CD8-positive, alpha-beta memory T cell (primary cell): ENCODE measurements around the gene HTR1E. TPM values are rescaled to one million over a fixed set of nuclear protein-coding genes. Genes with fewer than 3 reads are reported as not detected.

Source experiments
- CTCF ChIA-PET: fragments of 350-600 bp; sonication (Branson Sonifier 250); formaldehyde crosslinking; loops from one replicate; lab custom pipeline; 2021; ENCODE audit warnings: antibody characterized with exemption; lab: Charles Lee
- POLR2A ChIA-PET: fragments of 350-600 bp; sonication (Branson Sonifier 250); formaldehyde crosslinking; loops from one replicate; lab custom pipeline; 2021; ENCODE audit warnings: antibody characterized with exemption; lab: Charles Lee
- DNase-seq, 5 donors: peaks; one replicate each; pipeline versions ENCODE4 v3.0.0 to v3.0.0-alpha.2; 2020 to 2022; ENCODE audit warnings: mixed read lengths in 1 of 5
- H3K27ac ChIP-seq: one replicate; pipeline ENCODE4 v1.7.0; 2013; ENCODE audit warnings: low read depth, mild to moderate bottlenecking, low read length, moderate library complexity
- H3K27me3 ChIP-seq: 2 replicates; pipeline ENCODE4 v1.7.0; 2013; ENCODE audit warnings: low read length, mild to moderate bottlenecking; ENCODE audit not compliant: insufficient read depth, poor library complexity, severe bottlenecking
- H3K36me3 ChIP-seq: 2 replicates; pipeline ENCODE4 v1.7.0; 2013; ENCODE audit warnings: mild to moderate bottlenecking, low read length, moderate library complexity; ENCODE audit not compliant: insufficient read depth
- H3K4me1 ChIP-seq: 2 replicates; pipeline ENCODE4 v1.7.0; 2013; ENCODE audit warnings: mild to moderate bottlenecking, low read length, moderate library complexity; ENCODE audit not compliant: insufficient read depth
- H3K4me3 ChIP-seq: 2 replicates; pipeline ENCODE4 v1.7.0; 2013; ENCODE audit warnings: mild to moderate bottlenecking, low read length
- H3K9me3 ChIP-seq: 2 replicates; pipeline ENCODE4 v1.7.0; 2013; ENCODE audit warnings: mild to moderate bottlenecking, low read length
- H3K27ac Mint-ChIP-seq, 8 donors: one replicate each; pipeline ENCODE4 v1.8.0; 2020 to 2021; ENCODE audit warnings: mixed read lengths in 8 of 8, mild to moderate bottlenecking in 6 of 8, inconsistent platforms in 3 of 8, moderate library complexity in 3 of 8
- H3K27me3 Mint-ChIP-seq, 2 donors: one replicate each; pipeline ENCODE4 v1.8.0; 2020 to 2021; ENCODE audit warnings: mixed read lengths in 2 of 2, mild to moderate bottlenecking in 1 of 2, moderate library complexity in 1 of 2
- H3K36me3 Mint-ChIP-seq, 3 donors: one replicate each; pipeline ENCODE4 v1.8.0; 2020 to 2021; ENCODE audit warnings: mixed read lengths in 3 of 3, inconsistent platforms in 1 of 3, mild to moderate bottlenecking in 1 of 3
- H3K4me1 Mint-ChIP-seq, 3 donors: one replicate each; pipeline ENCODE4 v1.8.0; 2020 to 2021; ENCODE audit warnings: mixed read lengths in 3 of 3, inconsistent platforms in 1 of 3, mild to moderate bottlenecking in 1 of 3
- H3K4me3 Mint-ChIP-seq, 7 donors: one replicate each; pipeline ENCODE4 v1.8.0; 2020 to 2021; ENCODE audit warnings: mixed read lengths in 7 of 7, mild to moderate bottlenecking in 6 of 7, moderate library complexity in 4 of 7, inconsistent platforms in 2 of 7
- H3K9me3 Mint-ChIP-seq, 5 donors: one replicate each; pipeline ENCODE4 v1.8.0; 2020 to 2022; ENCODE audit warnings: mixed read lengths in 5 of 5, mild to moderate bottlenecking in 3 of 5, moderate library complexity in 2 of 5, inconsistent platforms in 1 of 5
- polyA plus RNA-seq: library from polyadenylated mRNA; unstranded; fragments of 300-500 nt; fragmentation: Illumina TruSeq; gene quantifications from one replicate; pipeline ENCODE4 v1.2.3, GENCODE V29; 2021
- total RNA-seq, 2 experiments: library from RNA; stranded (reverse); gene quantifications; one replicate each; pipeline ENCODE4 v1.2.3, GENCODE V29; 2021

HTR1E gene
- total and polyA plus RNA-seq, 3 experiments from 2014 or later = not detected

- Mint-ChIP-seq H3K27ac (no peak overlapping the region), H3K4me3 (no peak overlapping the region), H3K27me3 (peaks cover 4 to 44% of the 10 kb centered on the region in 2 donors), H3K9me3 (no peaks in the 10 kb centered on the region), H3K36me3 (no peaks in the 10 kb centered on the region), H3K4me1 (no peaks in the 10 kb centered on the region)
- Histone ChIP-seq H3K36me3 (no peaks in the 10 kb centered on the region), H3K27me3 (peaks cover 3% of the 10 kb centered on the region), H3K4me1 (no peaks in the 10 kb centered on the region), H3K4me3 (no peak overlapping the region), H3K9me3 (no peaks in the 10 kb centered on the region), H3K27ac (no peak overlapping the region)
- DNase-seq = no peak
- CTCF ChIA-PET = no interaction called here
- POLR2A ChIA-PET = no interaction called here
Measured at GRCh38 chr6:87045521-87046075, 108.3 kb downstream of the HTR1E start.

- H3K4me3 Mint-ChIP-seq = no peak overlapping the region
- ChIA-PET CTCF (no interaction called here), POLR2A (no interaction called here)
- Histone ChIP-seq H3K27me3 (no peaks in the 10 kb centered on the region), H3K36me3 (no peaks in the 10 kb centered on the region), H3K9me3 (no peaks in the 10 kb centered on the region), H3K4me3 (no peak overlapping the region), H3K4me1 (no peaks in the 10 kb centered on the region), H3K27ac (no peak overlapping the region)
- no peak for DNase-seq
- peaks cover 1 to 25% of the 10 kb centered on the region in 2 donors for H3K27me3 Mint-ChIP-seq
- no peaks in the 10 kb centered on the region for H3K4me1 Mint-ChIP-seq
- no peaks in the 10 kb centered on the region for H3K9me3 Mint-ChIP-seq
- H3K36me3 Mint-ChIP-seq = no peaks in the 10 kb centered on the region
- no peak overlapping the region for H3K27ac Mint-ChIP-seq
Measured at GRCh38 chr6:87049779-87050178, 112.5 kb downstream of the HTR1E start.

- ChIA-PET POLR2A (no interaction called here), CTCF (no interaction called here)
- Histone ChIP-seq H3K4me1 (no peaks in the 10 kb centered on the region), H3K27ac (no peak overlapping the region), H3K4me3 (no peak overlapping the region), H3K27me3 (no peaks in the 10 kb centered on the region), H3K36me3 (no peaks in the 10 kb centered on the region), H3K9me3 (no peaks in the 10 kb centered on the region)
- H3K36me3 Mint-ChIP-seq = no peaks in the 10 kb centered on the region
- peaks cover 7 to 28% of the 10 kb centered on the region in 2 donors for H3K27me3 Mint-ChIP-seq
- no peaks in the 10 kb centered on the region for H3K9me3 Mint-ChIP-seq
- peaks cover 0 to 4% (median 3%) of the 10 kb centered on the region in 3 donors for H3K4me1 Mint-ChIP-seq
- no peak for DNase-seq
- no peak overlapping the region for H3K4me3 Mint-ChIP-seq
- no peak overlapping the region for H3K27ac Mint-ChIP-seq
Measured at GRCh38 chr6:87053312-87053711, 116.0 kb downstream of the HTR1E start.

- Mint-ChIP-seq H3K4me1 (peaks cover 0 to 4% (median 3%) of the 10 kb centered on the region in 3 donors), H3K9me3 (no peaks in the 10 kb centered on the region), H3K4me3 (no peak overlapping the region), H3K36me3 (no peaks in the 10 kb centered on the region), H3K27ac (no peak overlapping the region), H3K27me3 (peaks cover 7 to 31% of the 10 kb centered on the region in 2 donors)
- DNase-seq = no peak
- no peaks in the 10 kb centered on the region for H3K9me3 ChIP-seq
- H3K4me3 ChIP-seq = no peak overlapping the region
- H3K36me3 ChIP-seq = no peaks in the 10 kb centered on the region
- POLR2A ChIA-PET = no interaction called here
- H3K27ac ChIP-seq = no peak overlapping the region
- CTCF ChIA-PET = no interaction called here
- H3K4me1 ChIP-seq = no peaks in the 10 kb centered on the region
- H3K27me3 ChIP-seq = no peaks in the 10 kb centered on the region
Measured at GRCh38 chr6:87054143-87054833, 117.0 kb downstream of the HTR1E start.

GRCh38 chr6:87059943-87060342 is 122.6 kb downstream of the HTR1E start:
- no peak overlapping the region for H3K4me3 Mint-ChIP-seq
- H3K36me3 Mint-ChIP-seq = no peaks in the 10 kb centered on the region
- peaks cover 15 to 38% of the 10 kb centered on the region in 2 donors for H3K27me3 Mint-ChIP-seq
- Histone ChIP-seq H3K4me1 (no peaks in the 10 kb centered on the region), H3K9me3 (no peaks in the 10 kb centered on the region), H3K27me3 (peaks cover 3% of the 10 kb centered on the region), H3K27ac (no peak overlapping the region), H3K4me3 (no peak overlapping the region), H3K36me3 (no peaks in the 10 kb centered on the region)
- H3K27ac Mint-ChIP-seq = no peak overlapping the region
- peaks cover 0 to 4% (median 3%) of the 10 kb centered on the region in 3 donors for H3K4me1 Mint-ChIP-seq
- no peaks in the 10 kb centered on the region for H3K9me3 Mint-ChIP-seq
- no peak for DNase-seq
- CTCF ChIA-PET = no interaction called here
- POLR2A ChIA-PET = no interaction called here

GRCh38 chr6:87065117-87065516 is 127.8 kb downstream of the HTR1E start:
- Mint-ChIP-seq H3K9me3 (no peaks in the 10 kb centered on the region), H3K36me3 (no peaks in the 10 kb centered on the region), H3K27ac (no peak overlapping the region), H3K4me3 (no peak overlapping the region), H3K4me1 (no peaks in the 10 kb centered on the region), H3K27me3 (peaks cover 9 to 15% of the 10 kb centered on the region in 2 donors)
- ChIA-PET POLR2A (no interaction called here), CTCF (interaction anchor here (1.7 kb wide), 1 partner anchor 14 kb away, joined by 6 read pairs; no protein-coding TSS in a partner anchor)
- H3K4me3 ChIP-seq = no peak overlapping the region
- H3K27ac ChIP-seq = no peak overlapping the region
- H3K9me3 ChIP-seq = no peaks in the 10 kb centered on the region
- peaks cover 3% of the 10 kb centered on the region for H3K27me3 ChIP-seq
- no peak for DNase-seq
- no peaks in the 10 kb centered on the region for H3K4me1 ChIP-seq
- no peaks in the 10 kb centered on the region for H3K36me3 ChIP-seq

Other genes starting within 250 kb of the HTR1E start
- gene CGA, start 157.6 kb downstream of the HTR1E start, total RNA-seq = not detected
- not detected for gene CGA, start 157.6 kb downstream of the HTR1E start, polyA plus RNA-seq
- gene ZNF292, start 218.0 kb downstream of the HTR1E start, total RNA-seq = 10 to 100 TPM; 49.3 to 50.7 TPM
- 37.9 TPM for gene ZNF292, start 218.0 kb downstream of the HTR1E start, polyA plus RNA-seq